Lower leg skin (tissue), 4 donors: Measurements from ENCODE around the gene MRPL39. TPM values are rescaled to one million over a fixed set of nuclear protein-coding genes. Genes with fewer than 3 reads are reported as not detected.

Experiments
- DNase-seq, 2 donors: peaks; one replicate each; pipeline ENCODE4 v3.0.0-alpha.2; 2019; ENCODE audit warnings: low spot score in 2 of 2
- H3K4me3 ChIP-seq: fragments of 200-600 bp; sonication (generic); 2 replicates; pipeline ENCODE4 v1.5.1; 2017; ENCODE audit warnings: mild to moderate bottlenecking, low read depth; ENCODE audit not compliant: poor library complexity, severe bottlenecking
- POLR2A ChIP-seq, 2 donors: fragments of 450-650 bp; IDR thresholded peaks; one replicate each; pipeline ENCODE4 v1.6.1; 2016 to 2017; ENCODE audit warnings: antibody characterized with exemption in 2 of 2, mild to moderate bottlenecking in 1 of 2, moderate library complexity in 1 of 2
- WGBS, 2 donors: methylation state at CpG; one replicate each; pipeline ENCODE4 v1.1.5; 2018; 5-methylcytosine and 5-hydroxymethylcytosine counted together
- intact Hi-C: fragments of 100-400 bp; cut with DNase I; formaldehyde crosslinking; loops from one replicate; pipeline ENCODE4 v1.15.0; 2023; ENCODE audit warnings: low total_unique reads
- total RNA-seq, 4 donors: library from RNA; depleted of rRNA; stranded (reverse); fragments of >200 nt; gene quantifications; one replicate each; pipeline ENCODE4 v1.1.0, GENCODE V29; 2016
- TF ChIP-seq, protein P1 (sequence below), 3 donors: fragments of 450-650 bp; IDR thresholded peaks; one replicate each; pipeline ENCODE4 v1.5.1; 2016; ENCODE audit warnings: antibody characterized with exemption in 3 of 3, mild to moderate bottlenecking in 3 of 3, moderate library complexity in 2 of 3

MRPL39 gene
- total RNA-seq, 4 donors from 2014 or later, result 18.0 to 26.5 (median 21.4) TPM

DNA sequence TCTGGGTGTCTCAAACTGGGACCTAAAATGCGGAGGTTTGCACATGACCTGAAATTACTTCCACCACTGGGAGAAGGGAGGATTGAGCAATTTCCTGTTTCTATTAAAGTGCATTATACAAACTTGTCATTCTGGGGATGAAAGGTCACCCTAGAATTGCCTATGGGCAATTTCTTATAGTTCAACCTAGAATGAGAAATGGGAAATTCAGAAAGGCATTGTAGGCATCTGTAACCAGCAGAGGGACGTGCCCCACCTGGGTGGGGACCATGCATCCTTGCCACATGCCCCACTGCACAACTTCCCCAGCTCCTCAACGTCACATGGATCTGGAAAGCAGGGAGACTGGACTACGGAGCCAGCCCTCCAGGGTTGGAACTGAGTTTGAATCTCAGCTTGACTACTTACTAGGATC is 47.0 kb downstream of the MRPL39 start:
- WGBS, 2 donors, result 71 to 80% methylated on average over 4 of the region's 4 CpGs
- intact Hi-C loops, result no loop called here
- no peak for DNase-seq
- H3K4me3 ChIP-seq, result no peak overlapping the region
- TF ChIP-seq, protein P1, sequence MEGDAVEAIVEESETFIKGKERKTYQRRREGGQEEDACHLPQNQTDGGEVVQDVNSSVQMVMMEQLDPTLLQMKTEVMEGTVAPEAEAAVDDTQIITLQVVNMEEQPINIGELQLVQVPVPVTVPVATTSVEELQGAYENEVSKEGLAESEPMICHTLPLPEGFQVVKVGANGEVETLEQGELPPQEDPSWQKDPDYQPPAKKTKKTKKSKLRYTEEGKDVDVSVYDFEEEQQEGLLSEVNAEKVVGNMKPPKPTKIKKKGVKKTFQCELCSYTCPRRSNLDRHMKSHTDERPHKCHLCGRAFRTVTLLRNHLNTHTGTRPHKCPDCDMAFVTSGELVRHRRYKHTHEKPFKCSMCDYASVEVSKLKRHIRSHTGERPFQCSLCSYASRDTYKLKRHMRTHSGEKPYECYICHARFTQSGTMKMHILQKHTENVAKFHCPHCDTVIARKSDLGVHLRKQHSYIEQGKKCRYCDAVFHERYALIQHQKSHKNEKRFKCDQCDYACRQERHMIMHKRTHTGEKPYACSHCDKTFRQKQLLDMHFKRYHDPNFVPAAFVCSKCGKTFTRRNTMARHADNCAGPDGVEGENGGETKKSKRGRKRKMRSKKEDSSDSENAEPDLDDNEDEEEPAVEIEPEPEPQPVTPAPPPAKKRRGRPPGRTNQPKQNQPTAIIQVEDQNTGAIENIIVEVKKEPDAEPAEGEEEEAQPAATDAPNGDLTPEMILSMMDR (IDR thresholded peaks at IDR 0.05), result no peak
- TF ChIP-seq POLR2A (IDR thresholded peaks at IDR 0.05), result no peak

DNA sequence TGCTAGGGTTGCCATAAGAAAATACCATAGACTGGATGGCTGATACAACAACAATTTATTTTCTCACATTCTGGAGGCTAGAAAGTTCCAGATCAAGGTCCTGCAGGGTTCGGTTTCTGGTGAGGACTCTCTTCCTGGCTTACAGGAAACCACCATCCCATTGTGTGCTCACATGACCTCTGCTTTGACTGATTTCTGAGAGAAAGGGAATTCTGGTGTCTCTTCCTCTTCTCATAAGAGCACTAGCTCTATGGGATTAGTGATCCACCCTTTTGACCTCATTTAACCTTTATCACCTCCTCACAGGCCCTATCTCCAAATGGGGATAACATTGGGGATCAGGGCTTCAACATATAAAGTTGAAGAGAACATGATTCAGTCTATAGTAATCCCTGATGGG is 47.5 kb downstream of the MRPL39 start:
- no peak overlapping the region for H3K4me3 ChIP-seq
- intact Hi-C loops, result loop anchor here (5.0 kb wide), 1 partner anchor 1557 kb away; no protein-coding TSS in a partner anchor
- TF ChIP-seq, protein P1 (IDR thresholded peaks at IDR 0.05), result no peak
- no peak for TF ChIP-seq POLR2A (IDR thresholded peaks at IDR 0.05)
- WGBS, 2 donors, result 81 to 82% methylated on average over 1 of the region's 1 CpG
- no peak for DNase-seq

DNA sequence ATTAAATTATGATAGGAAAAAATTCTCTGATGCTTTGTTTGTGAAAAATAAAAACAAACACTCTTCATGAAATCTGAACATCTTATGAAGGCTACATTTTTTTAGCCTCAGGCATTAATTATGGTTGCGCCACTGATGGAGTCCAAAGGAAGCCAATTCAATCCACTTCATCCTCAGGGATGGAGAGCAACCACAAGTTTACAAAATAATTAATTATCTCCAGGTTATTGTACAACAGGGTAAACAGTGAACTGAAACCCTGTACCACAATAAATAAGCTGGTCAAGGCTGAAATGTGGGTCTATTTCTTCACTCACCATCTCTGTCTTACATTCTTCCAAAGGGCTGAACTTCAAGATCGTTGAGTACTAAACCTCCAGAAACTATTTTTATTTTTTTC is 49.2 kb downstream of the MRPL39 start:
- DNase-seq, result no peak
- H3K4me3 ChIP-seq, result no peak overlapping the region
- intact Hi-C loops, result loop anchor here (5.0 kb wide), 1 partner anchor 1556 kb away; no protein-coding TSS in a partner anchor
- TF ChIP-seq, protein P1 (IDR thresholded peaks at IDR 0.05), result no peak
- TF ChIP-seq POLR2A (IDR thresholded peaks at IDR 0.05), result no peak
- WGBS, 2 donors, result 79 to 86% methylated on average over 2 of the region's 2 CpGs

DNA sequence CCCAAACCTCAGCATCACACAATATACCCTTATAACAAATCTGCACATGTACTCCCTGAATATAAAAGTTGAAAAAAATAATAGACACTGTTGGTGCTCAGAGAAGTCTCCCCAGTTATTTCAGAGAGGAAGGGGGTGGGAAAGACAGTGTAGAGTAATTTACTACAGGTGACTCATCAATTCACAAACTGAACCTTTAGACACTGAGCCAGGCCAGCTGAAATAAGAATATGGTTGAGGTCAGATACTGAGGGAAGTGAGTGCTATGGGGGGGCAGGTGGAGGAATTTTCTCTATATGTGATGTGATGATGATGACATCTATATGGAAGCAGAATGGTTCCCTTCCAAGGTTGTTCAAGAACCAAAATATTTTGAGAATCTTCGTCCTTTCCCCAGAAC is 50.1 kb downstream of the MRPL39 start:
- H3K4me3 ChIP-seq, result no peak overlapping the region
- WGBS, 2 donors, result 88 to 93% methylated on average over 1 of the region's 1 CpG
- no peak for DNase-seq
- TF ChIP-seq POLR2A (IDR thresholded peaks at IDR 0.05), result no peak
- TF ChIP-seq, protein P1 (IDR thresholded peaks at IDR 0.05), result no peak
- intact Hi-C loops, result loop anchor here (5.0 kb wide), 1 partner anchor 1555 kb away; no protein-coding TSS in a partner anchor

DNA sequence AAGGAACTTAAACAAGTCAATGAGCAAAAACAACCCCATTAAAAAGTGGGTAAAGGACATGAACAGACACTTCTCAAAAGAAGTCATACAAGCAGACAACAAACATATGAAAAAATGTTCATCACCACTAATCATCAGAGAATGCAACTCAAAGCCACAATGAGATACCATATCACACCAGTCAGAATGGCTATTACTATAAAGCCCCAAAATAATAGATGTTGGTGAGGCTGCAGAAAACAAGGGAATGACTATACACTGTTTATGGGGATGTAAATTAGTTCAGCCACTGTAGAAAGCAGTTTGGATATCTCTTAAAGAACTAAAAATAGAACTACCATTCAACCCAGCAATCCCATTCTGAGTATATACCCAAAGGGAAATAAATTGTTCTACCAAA is 51.2 kb downstream of the MRPL39 start:
- TF ChIP-seq, protein P1 (IDR thresholded peaks at IDR 0.05), result no peak
- TF ChIP-seq POLR2A (IDR thresholded peaks at IDR 0.05), result no peak
- no peak overlapping the region for H3K4me3 ChIP-seq
- no peak for DNase-seq
- intact Hi-C loops, result loop anchor here (5.0 kb wide), 1 partner anchor 1554 kb away; no protein-coding TSS in a partner anchor

DNA sequence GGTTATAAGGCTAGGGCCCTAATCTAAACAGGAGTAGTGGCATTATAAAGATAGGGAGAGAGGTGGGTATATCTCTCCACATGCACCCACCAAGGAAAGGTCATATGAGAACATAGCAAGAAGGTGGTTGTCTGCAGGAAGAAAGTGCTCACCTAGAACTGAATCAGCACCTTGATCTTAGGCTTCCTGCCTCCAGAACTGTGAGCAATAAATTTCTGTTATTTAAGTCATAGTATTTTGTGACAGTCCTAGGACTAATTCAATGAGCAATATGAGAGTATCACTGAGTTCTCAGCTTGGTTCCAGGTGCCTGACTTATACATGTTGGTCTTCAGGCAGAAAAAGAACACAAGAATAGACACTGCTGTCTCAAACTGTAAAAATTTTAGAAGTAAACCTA is 51.8 kb downstream of the MRPL39 start:
- H3K4me3 ChIP-seq, result no peak overlapping the region
- intact Hi-C loops, result loop anchor here (5.0 kb wide), 1 partner anchor 1553 kb away; no protein-coding TSS in a partner anchor
- TF ChIP-seq POLR2A (IDR thresholded peaks at IDR 0.05), result no peak
- TF ChIP-seq, protein P1 (IDR thresholded peaks at IDR 0.05), result no peak
- DNase-seq, result no peak
